ENCODE results near the gene BAIAP2. TPM values are rescaled to one million over a fixed set of nuclear protein-coding genes. Genes with fewer than 3 reads are reported as not detected.

The BAIAP2 gene
- total RNA-seq, 1 donor from 2014 or later: 6.8 TPM

GRCh38 chr17:80998118-80998747 is 36.7 kb upstream of the BAIAP2 start:
- no peak for DNase-seq
- ATAC-seq (ENCODE audit: low read depth): no peak
- Mint-ChIP-seq H3K36me3 (ENCODE audit: low read depth) (peaks cover 45% of the 10 kb centered on the region), H3K27me3 (peaks cover 6% of the 10 kb centered on the region), H3K4me3 (no peak overlapping the region), H3K27ac (no peak overlapping the region), H3K9me3 (no peaks in the 10 kb centered on the region), H3K4me1 (peaks cover 5% of the 10 kb centered on the region)
- intact Hi-C loops (cut with micrococcal nuclease): no loop called here
- ChIA-PET POLR2A (no interaction called here), CTCF (no interaction called here)
- TF ChIP-seq CTCF (IDR thresholded peaks at IDR 0.05): no peak

GRCh38 chr17:80998748-80999535 is 36.0 kb upstream of the BAIAP2 start:
- H3K9me3 Mint-ChIP-seq: no peaks in the 10 kb centered on the region
- POLR2A ChIA-PET: no interaction called here
- no peak overlapping the region for H3K4me3 Mint-ChIP-seq
- intact Hi-C loops (cut with micrococcal nuclease): no loop called here
- CTCF ChIA-PET: no interaction called here
- ATAC-seq (ENCODE audit: low read depth): no peak
- TF ChIP-seq CTCF (IDR thresholded peaks at IDR 0.05): no peak
- H3K4me1 Mint-ChIP-seq: peaks cover 6% of the 10 kb centered on the region
- peaks cover 11% of the 10 kb centered on the region for H3K27me3 Mint-ChIP-seq
- H3K36me3 Mint-ChIP-seq (ENCODE audit: low read depth): peaks cover 45% of the 10 kb centered on the region
- no peak for DNase-seq
- no peak overlapping the region for H3K27ac Mint-ChIP-seq

- Mint-ChIP-seq H3K9me3 (no peaks in the 10 kb centered on the region), H3K27me3 (peaks cover 14% of the 10 kb centered on the region), H3K4me1 (peaks cover 10% of the 10 kb centered on the region), H3K27ac (no peak overlapping the region), H3K4me3 (no peak overlapping the region), H3K36me3 (ENCODE audit: low read depth) (peaks cover 45% of the 10 kb centered on the region)
- ChIA-PET POLR2A (no interaction called here), CTCF (no interaction called here)
- TF ChIP-seq CTCF (IDR thresholded peaks at IDR 0.05): no peak
- DNase-seq: no peak
- no peak for ATAC-seq (ENCODE audit: low read depth)
- intact Hi-C loops (cut with micrococcal nuclease): no loop called here
These were observed 35.2 kb upstream of the BAIAP2 start for GRCh38 chr17:80999536-81000333.

- DNase-seq (no peak), ATAC-seq (ENCODE audit: low read depth) (no peak)
- Mint-ChIP-seq H3K9me3 (no peaks in the 10 kb centered on the region), H3K27me3 (peaks cover 17% of the 10 kb centered on the region), H3K4me3 (no peak overlapping the region), H3K36me3 (ENCODE audit: low read depth) (peaks cover 42% of the 10 kb centered on the region), H3K27ac (no peak overlapping the region), H3K4me1 (peaks cover 11% of the 10 kb centered on the region)
- ChIA-PET POLR2A (no interaction called here), CTCF (no interaction called here)
- intact Hi-C loops (cut with micrococcal nuclease): no loop called here
- TF ChIP-seq CTCF (IDR thresholded peaks at IDR 0.05): no peak
These were observed 34.7 kb upstream of the BAIAP2 start for GRCh38 chr17:81000334-81000630.

Data from activated B cell treated with CpG ODN at 0.5 μM for 24 hours (primary cell).